Smooth muscle cell (in vitro differentiated cells): ENCODE measurements around the gene RNF114. TPM values are rescaled to one million over a fixed set of nuclear protein-coding genes. Genes with fewer than 3 reads are reported as not detected.
"Not testable (repeated sequence)": the region's sequence is repeated elsewhere in the genome, so short reads cannot be mapped to it uniquely, and the experiment has no call there.

ENCODE experiments used
- DNase-seq: peaks from one replicate; lab custom pipeline; 2025; ENCODE audit not compliant: unreplicated experiment; lab: John Stamatoyannopoulos, UW
- H2AFZ ChIP-seq: fragments of 200-600 bp; sonication (generic); 2 replicates; pipeline ENCODE4 v1.6.0; 2016; ENCODE audit warnings: antibody characterized with exemption, low read depth, mild to moderate bottlenecking
- H3F3A ChIP-seq: fragments of 200-600 bp; sonication (generic); 2 replicates; pipeline ENCODE4 v1.6.0; 2017; ENCODE audit warnings: antibody characterized with exemption, low read depth
- H3K27ac ChIP-seq: fragments of 200-600 bp; sonication (generic); 2 replicates; pipeline ENCODE4 v1.5.1; 2016; ENCODE audit warnings: low read depth, mild to moderate bottlenecking
- H3K27me3 ChIP-seq: fragments of 200-600 bp; sonication (generic); 2 replicates; pipeline ENCODE4 v1.6.1; 2016; ENCODE audit warnings: low read depth, mild to moderate bottlenecking
- H3K36me3 ChIP-seq: fragments of 200-600 bp; sonication (generic); 2 replicates; pipeline ENCODE4 v1.5.1; 2016; ENCODE audit warnings: low read depth
- H3K4me1 ChIP-seq: fragments of 200-600 bp; sonication (generic); 2 replicates; pipeline ENCODE4 v1.5.1; 2016; ENCODE audit warnings: low read depth
- H3K4me2 ChIP-seq: fragments of 200-600 bp; sonication (generic); 2 replicates; pipeline ENCODE4 v1.6.0; 2016; ENCODE audit warnings: mild to moderate bottlenecking
- H3K4me3 ChIP-seq: fragments of 200-600 bp; sonication (generic); 2 replicates; pipeline ENCODE4 v1.5.1; 2016; ENCODE audit warnings: mild to moderate bottlenecking
- H3K79me2 ChIP-seq: fragments of 200-600 bp; sonication (generic); 2 replicates; pipeline ENCODE4 v1.6.0; 2016; ENCODE audit warnings: low read depth, mild to moderate bottlenecking
- H3K9ac ChIP-seq: fragments of 200-600 bp; sonication (generic); 2 replicates; pipeline ENCODE4 v1.6.0; 2016; ENCODE audit warnings: low read depth
- H3K9me3 ChIP-seq: fragments of 200-600 bp; sonication (generic); replicated peaks from 2 replicates; pipeline ENCODE4 v1.5.1; 2016; ENCODE audit warnings: low read depth
- H4K20me1 ChIP-seq: fragments of 200-600 bp; sonication (generic); 2 replicates; pipeline ENCODE4 v1.6.0; 2016; ENCODE audit warnings: low read depth
- CTCF ChIP-seq: fragments of 200-600 bp; sonication (generic); IDR thresholded peaks from 2 replicates; pipeline ENCODE4 v1.5.1; 2017; ENCODE audit warnings: borderline replicate concordance, mild to moderate bottlenecking, antibody characterized with exemption; ENCODE audit not compliant: insufficient read depth, poor library complexity, severe bottlenecking
- WGBS: methylation state at CpG from one replicate; pipeline ENCODE4 v1.1.7; 2016; ENCODE audit warnings: low lambda C conversion rate; 5-methylcytosine and 5-hydroxymethylcytosine counted together
- polyA plus RNA-seq: library from polyadenylated mRNA; unstranded; fragments of >200 nt; fragmentation: Nextera tagmentation; extraction: Ambion mirVana; gene quantifications from 2 replicates; pipeline ENCODE4 v1.2.1, GENCODE V29; 2016
- total RNA-seq: library from RNA; depleted of rRNA; stranded (reverse); fragments of >200 nt; gene quantifications from 2 replicates; pipeline ENCODE4 v1.2.3, GENCODE V29; 2014

RNF114 gene
- total and polyA plus RNA-seq, 2 experiments from 2014 or later = 54.2 to 80.5 TPM

GRCh38 chr20:49956689-49957088 lies 20.5 kb downstream of the RNF114 start:
- Histone ChIP-seq H3K4me1 (no peaks in the 10 kb centered on the region), H4K20me1 (peaks cover 3% of the 10 kb centered on the region), H3K36me3 (peaks cover 10% of the 10 kb centered on the region), H3F3A (no peaks in the 10 kb centered on the region), H3K79me2 (no peaks in the 10 kb centered on the region), H3K4me3 (no peak overlapping the region), H2AFZ (no peak overlapping the region), H3K9me3 (no peaks in the 10 kb centered on the region), H3K4me2 (no peak overlapping the region), H3K9ac (no peak overlapping the region), H3K27me3 (no peaks in the 10 kb centered on the region), H3K27ac (no peak overlapping the region)
- 98% methylated on average over 18 of the region's 18 CpGs for WGBS
- no peak for TF ChIP-seq CTCF
- DNase-seq = no peak

- not testable (repeated sequence) for H3K4me2 ChIP-seq, DNase-seq, H3K9me3 ChIP-seq, H4K20me1 ChIP-seq, H3K9ac ChIP-seq, H3K4me1 ChIP-seq, H3K27ac ChIP-seq, H3K4me3 ChIP-seq, H3K79me2 ChIP-seq, H3F3A ChIP-seq, H3K27me3 ChIP-seq, H2AFZ ChIP-seq
- peaks cover 10% of the 10 kb centered on the region for H3K36me3 ChIP-seq
- WGBS = 91% methylated on average over 12 of the region's 12 CpGs
These were observed 21.1 kb downstream of the RNF114 start for GRCh38 chr20:49957089-49957938.

GRCh38 chr20:49961413-49961812 lies 25.2 kb downstream of the RNF114 start:
- 93% methylated on average over 4 of the region's 4 CpGs for WGBS
- Histone ChIP-seq H3K4me3 (no peak overlapping the region), H3F3A (no peaks in the 10 kb centered on the region), H3K79me2 (no peaks in the 10 kb centered on the region), H3K27me3 (no peaks in the 10 kb centered on the region), H3K4me2 (no peak overlapping the region), H3K4me1 (no peaks in the 10 kb centered on the region), H3K36me3 (no peaks in the 10 kb centered on the region), H3K9ac (no peak overlapping the region), H2AFZ (no peak overlapping the region), H3K9me3 (no peaks in the 10 kb centered on the region), H3K27ac (no peak overlapping the region), H4K20me1 (no peaks in the 10 kb centered on the region)
- no peak for DNase-seq
- TF ChIP-seq CTCF = no peak

- no peak overlapping the region for H3K27ac ChIP-seq
- no peak overlapping the region for H3K4me3 ChIP-seq
- no peaks in the 10 kb centered on the region for H3F3A ChIP-seq
- no peaks in the 10 kb centered on the region for H3K79me2 ChIP-seq
- no peak overlapping the region for H2AFZ ChIP-seq
- WGBS = 68% methylated on average over 5 of the region's 5 CpGs
- no peak overlapping the region for H3K4me2 ChIP-seq
- DNase-seq = no peak
- H3K9ac ChIP-seq = no peak overlapping the region
- H3K27me3 ChIP-seq = no peaks in the 10 kb centered on the region
- H3K4me1 ChIP-seq = no peaks in the 10 kb centered on the region
- no peaks in the 10 kb centered on the region for H3K36me3 ChIP-seq
- H4K20me1 ChIP-seq = no peaks in the 10 kb centered on the region
- no peaks in the 10 kb centered on the region for H3K9me3 ChIP-seq
- peak; percentile 47 for TF ChIP-seq CTCF
These were observed 29.0 kb downstream of the RNF114 start for GRCh38 chr20:49964964-49965780.
